ENCODE measurements around the gene VWA3A.
"Not testable (repeated sequence)": the region's sequence is repeated elsewhere in the genome, so short reads cannot be mapped to it uniquely, and the experiment has no call there.

VWA3A gene, protein sequence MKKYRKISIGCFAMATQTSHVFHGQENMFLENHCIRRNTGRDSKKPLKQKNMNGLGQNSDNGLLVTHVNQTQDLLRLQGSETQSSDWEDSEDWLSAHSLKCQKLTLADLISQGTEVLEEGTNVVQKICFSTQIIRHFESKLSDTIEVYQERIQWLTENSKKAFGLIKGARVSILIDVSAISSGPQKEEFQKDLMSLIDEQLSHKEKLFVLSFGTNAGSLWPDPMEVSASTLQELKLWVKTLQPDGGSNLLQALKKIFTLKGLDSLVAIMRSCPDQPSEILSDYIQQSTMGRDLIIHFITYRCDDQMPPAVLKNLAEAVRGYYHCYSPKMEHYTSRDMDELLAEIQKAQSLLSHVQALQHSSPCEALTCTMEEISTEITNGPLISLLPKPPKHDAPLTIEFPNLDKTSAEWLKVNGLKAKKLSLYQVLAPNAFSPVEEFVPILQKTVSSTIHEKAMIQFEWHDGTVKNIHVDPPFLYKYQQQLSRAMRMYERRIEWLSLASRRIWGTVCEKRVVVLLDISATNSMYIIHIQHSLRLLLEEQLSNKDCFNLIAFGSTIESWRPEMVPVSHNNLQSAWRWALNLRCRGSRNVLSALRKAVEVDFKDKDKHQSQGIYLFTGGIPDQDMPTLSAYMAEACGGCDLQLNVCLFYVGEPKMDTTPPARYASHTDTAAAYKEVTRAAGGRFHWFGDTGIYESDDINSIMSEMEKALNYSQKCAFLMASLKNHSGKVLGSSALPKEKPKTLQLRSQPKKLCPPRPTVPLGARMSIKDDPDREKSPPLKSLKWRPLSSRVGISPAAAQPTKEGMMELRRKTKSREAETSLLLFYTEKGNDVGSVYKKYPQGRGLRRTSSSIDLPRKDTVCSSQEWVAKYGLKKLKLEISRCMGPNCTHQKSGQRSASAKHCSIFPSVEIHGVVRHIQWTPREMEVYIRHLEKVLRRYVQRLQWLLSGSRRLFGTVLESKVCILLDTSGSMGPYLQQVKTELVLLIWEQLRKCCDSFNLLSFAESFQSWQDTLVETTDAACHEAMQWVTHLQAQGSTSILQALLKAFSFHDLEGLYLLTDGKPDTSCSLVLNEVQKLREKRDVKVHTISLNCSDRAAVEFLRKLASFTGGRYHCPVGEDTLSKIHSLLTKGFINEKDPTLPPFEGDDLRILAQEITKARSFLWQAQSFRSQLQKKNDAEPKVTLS

DNA sequence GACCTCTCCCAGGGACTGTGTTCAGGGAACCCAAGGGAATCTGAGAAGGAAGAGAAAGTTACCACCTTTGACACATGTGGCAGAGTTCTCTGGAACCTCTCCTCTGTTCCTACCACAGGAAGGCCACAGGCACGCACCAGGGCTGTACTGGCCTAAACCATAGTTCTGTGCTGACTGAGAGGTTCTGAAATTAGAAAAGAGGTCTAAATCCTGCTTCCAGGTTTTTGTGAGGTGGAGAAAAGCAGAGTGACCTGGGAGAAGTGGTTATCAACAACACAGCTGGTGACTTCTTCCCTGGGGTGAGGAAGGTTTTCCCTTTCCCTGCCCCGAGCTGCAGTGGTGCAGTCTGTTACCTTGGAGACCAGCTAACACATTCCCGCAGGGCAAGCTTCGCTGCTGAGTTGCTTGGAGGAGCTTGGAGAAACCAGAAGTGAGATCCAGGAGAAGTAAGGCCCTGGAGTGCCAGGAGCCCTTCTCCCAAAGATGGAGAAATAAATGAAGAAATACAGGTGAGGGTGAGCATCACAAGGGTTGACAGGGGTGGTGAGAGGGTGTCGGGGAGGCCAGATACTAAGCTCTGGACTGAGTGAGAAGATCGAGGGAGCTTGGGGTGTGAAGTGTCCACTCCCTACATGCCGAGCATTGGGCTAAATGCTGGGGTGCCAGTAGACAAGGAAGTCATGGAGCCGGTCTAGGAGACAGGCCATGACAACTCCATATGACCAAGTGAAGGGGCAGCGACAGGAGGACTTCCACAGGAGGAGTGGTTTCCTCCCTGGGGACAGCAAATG lies at the start of gene VWA3A:
TSS of gene VWA3A (plus strand) at position 399 of the 791 bp plus-strand sequence. CDS start at position 496, 97 bp downstream.
- DNase-seq (ENCODE audit: low spot score in 2 of 2): no peak
- Histone ChIP-seq H3K4me3 (no peak within 1 kb of the TSS), H3K9me3 (no peaks in the 10 kb centered on the region), H3K27me3 (ENCODE audit: low read depth) (no peaks in the 10 kb centered on the region), H3K4me1 (no peaks in the 10 kb centered on the region), H3K36me3 (replicated peaks) (no peaks in the 10 kb centered on the region)
- in situ Hi-C loops (cut with MboI; ENCODE audit: low sequenced_read_pairs): loop anchor here (5.0 kb wide), 1 partner anchor 95 kb away; no protein-coding TSS in a partner anchor

- in situ Hi-C loops (cut with MboI; ENCODE audit: low sequenced_read_pairs); H3K27me3 ChIP-seq (ENCODE audit: low read depth); H3K36me3 ChIP-seq (replicated peaks); H3K4me3 ChIP-seq; H3K4me1 ChIP-seq; DNase-seq (ENCODE audit: low spot score in 2 of 2); H3K9me3 ChIP-seq: not testable (repeated sequence)
Measured at GRCh38 chr16:22043882-22044281, 48.5 kb upstream of the VWA3A start.

- in situ Hi-C loops (cut with MboI; ENCODE audit: low sequenced_read_pairs); H3K9me3 ChIP-seq; H3K4me3 ChIP-seq: not testable (repeated sequence)
Measured at GRCh38 chr16:22045888-22046287, 46.5 kb upstream of the VWA3A start.

DNA sequence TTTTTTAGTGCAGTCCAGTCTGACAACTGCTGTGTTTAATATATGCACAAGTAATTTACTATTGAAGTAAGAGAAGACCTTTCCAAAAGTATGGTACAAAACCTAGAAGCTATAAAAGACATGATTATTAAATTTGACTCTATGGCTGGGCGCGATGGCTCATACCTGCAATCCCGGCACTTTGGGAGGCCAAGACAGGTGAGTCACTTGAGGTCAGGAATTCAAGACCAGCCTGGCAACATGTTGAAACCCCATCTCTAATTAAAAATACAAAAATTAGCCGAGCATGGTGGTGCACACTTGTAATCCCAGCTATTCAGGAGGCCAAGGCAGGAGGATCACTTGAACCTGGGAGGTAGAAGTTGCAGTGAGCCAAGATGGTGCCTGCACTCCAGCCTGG lies 41.4 kb upstream of the VWA3A start:
- Histone ChIP-seq H3K9me3 (no peaks in the 10 kb centered on the region), H3K36me3 (replicated peaks) (no peaks in the 10 kb centered on the region), H3K4me1 (no peaks in the 10 kb centered on the region), H3K27me3 (ENCODE audit: low read depth) (no peaks in the 10 kb centered on the region), H3K4me3 (no peak overlapping the region)
- DNase-seq (ENCODE audit: low spot score in 2 of 2): no peak
- in situ Hi-C loops (cut with MboI; ENCODE audit: low sequenced_read_pairs): no loop called here

More at GRCh38 chr16:22045888-22046287, 46.5 kb upstream of the VWA3A start:
- not testable (repeated sequence) for H3K36me3 ChIP-seq (replicated peaks); H3K4me1 ChIP-seq; H3K27me3 ChIP-seq (ENCODE audit: low read depth)
- DNase-seq (ENCODE audit: low spot score in 2 of 2): peak in 1 of 2 experiments; percentile 15

- in situ Hi-C loops (cut with MboI; ENCODE audit: low sequenced_read_pairs): no loop called here
- Histone ChIP-seq H3K27me3 (ENCODE audit: low read depth) (no peaks in the 10 kb centered on the region), H3K9me3 (no peaks in the 10 kb centered on the region), H3K36me3 (replicated peaks) (no peaks in the 10 kb centered on the region), H3K4me3 (no peak overlapping the region), H3K4me1 (no peaks in the 10 kb centered on the region)
- no peak for DNase-seq (ENCODE audit: low spot score in 2 of 2)
Measured at GRCh38 chr16:22052980-22053379, 39.4 kb upstream of the VWA3A start.

DNA sequence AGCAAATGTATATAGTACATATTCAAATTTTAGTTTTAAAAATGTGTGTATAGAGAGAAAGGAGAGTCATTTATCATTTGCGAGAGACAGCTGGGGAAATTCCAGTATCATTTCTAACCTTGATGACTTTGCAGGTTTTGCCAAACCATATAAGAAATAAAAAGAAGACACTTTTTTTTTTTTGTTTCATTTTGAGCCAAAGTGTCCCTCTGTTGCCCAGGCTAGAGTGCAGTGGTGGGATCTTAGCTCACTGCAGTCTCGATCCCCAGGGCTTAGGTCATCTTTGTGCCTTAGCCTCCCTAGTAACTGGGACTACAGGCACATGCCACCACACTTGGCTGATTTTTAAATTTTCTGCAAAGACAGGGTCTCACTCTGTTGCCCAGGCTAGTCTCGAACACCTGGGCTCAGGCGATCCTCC lies 38.4 kb upstream of the VWA3A start:
- Histone ChIP-seq H3K9me3 (no peaks in the 10 kb centered on the region), H3K4me1 (no peaks in the 10 kb centered on the region), H3K27me3 (ENCODE audit: low read depth) (no peaks in the 10 kb centered on the region), H3K4me3 (no peak overlapping the region), H3K36me3 (replicated peaks) (no peaks in the 10 kb centered on the region)
- in situ Hi-C loops (cut with MboI; ENCODE audit: low sequenced_read_pairs): no loop called here
- DNase-seq (ENCODE audit: low spot score in 2 of 2): no peak

GRCh38 chr16:22054847-22055590 lies 37.3 kb upstream of the VWA3A start:
- no peaks in the 10 kb centered on the region for H3K36me3 ChIP-seq (replicated peaks)
- in situ Hi-C loops (cut with MboI; ENCODE audit: low sequenced_read_pairs): no loop called here
- no peaks in the 10 kb centered on the region for H3K4me1 ChIP-seq
- no peak for DNase-seq (ENCODE audit: low spot score in 2 of 2)
- no peaks in the 10 kb centered on the region for H3K27me3 ChIP-seq (ENCODE audit: low read depth)
- no peak overlapping the region for H3K4me3 ChIP-seq
- no peaks in the 10 kb centered on the region for H3K9me3 ChIP-seq

DNA sequence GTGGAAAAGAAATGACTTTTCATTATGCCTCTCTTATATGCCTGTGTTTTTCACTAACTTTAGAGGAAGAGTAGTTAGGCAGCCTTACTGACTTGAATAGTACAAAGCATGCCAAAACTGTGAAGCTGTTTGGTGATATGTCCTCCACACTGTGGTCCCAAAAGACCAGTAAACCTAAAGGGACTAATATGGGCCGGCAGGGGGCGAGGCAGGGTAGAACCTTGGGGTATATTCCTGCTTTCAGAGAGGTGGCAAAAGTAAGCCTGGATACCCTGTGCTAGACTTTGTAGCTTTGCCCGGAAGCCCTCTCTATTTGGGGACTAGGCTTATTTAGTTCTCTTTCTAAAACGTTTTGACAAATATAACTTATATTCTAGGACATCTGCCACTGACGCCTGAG lies 36.5 kb upstream of the VWA3A start:
- Histone ChIP-seq H3K9me3 (no peaks in the 10 kb centered on the region), H3K4me1 (no peaks in the 10 kb centered on the region), H3K4me3 (no peak overlapping the region), H3K36me3 (replicated peaks) (no peaks in the 10 kb centered on the region), H3K27me3 (ENCODE audit: low read depth) (no peaks in the 10 kb centered on the region)
- in situ Hi-C loops (cut with MboI; ENCODE audit: low sequenced_read_pairs): no loop called here
- DNase-seq (ENCODE audit: low spot score in 2 of 2): peak in 1 of 2 experiments; percentile 22

- peak; percentile 20 to 80 for DNase-seq (ENCODE audit: low spot score in 2 of 2)
- H3K36me3 ChIP-seq (replicated peaks): no peaks in the 10 kb centered on the region; the same call in 1 of the 2 replicates
- in situ Hi-C loops (cut with MboI; ENCODE audit: low sequenced_read_pairs): loop anchor here (10.0 kb wide), 1 partner anchor 59 kb away; the partner anchor contains the start of genes MOSMO and PDZD9
- H3K4me3 ChIP-seq: no peak overlapping the region
- H3K4me1 ChIP-seq: peaks cover 16% of the 10 kb centered on the region
- H3K9me3 ChIP-seq: no peaks in the 10 kb centered on the region
- H3K27me3 ChIP-seq (ENCODE audit: low read depth): no peaks in the 10 kb centered on the region
Measured at GRCh38 chr16:22063888-22064467, 28.4 kb upstream of the VWA3A start.

- Histone ChIP-seq H3K36me3 (replicated peaks) (no peaks in the 10 kb centered on the region; the same call in 1 of the 2 replicates), H3K27me3 (ENCODE audit: low read depth) (no peaks in the 10 kb centered on the region), H3K4me3 (no peak overlapping the region), H3K9me3 (no peaks in the 10 kb centered on the region), H3K4me1 (peaks cover 16% of the 10 kb centered on the region)
- DNase-seq (ENCODE audit: low spot score in 2 of 2): no peak
- in situ Hi-C loops (cut with MboI; ENCODE audit: low sequenced_read_pairs): loop anchor here (10.0 kb wide), 1 partner anchor 60 kb away; the partner anchor contains the start of genes MOSMO and PDZD9
Measured at GRCh38 chr16:22065252-22065651, 27.1 kb upstream of the VWA3A start.

DNA sequence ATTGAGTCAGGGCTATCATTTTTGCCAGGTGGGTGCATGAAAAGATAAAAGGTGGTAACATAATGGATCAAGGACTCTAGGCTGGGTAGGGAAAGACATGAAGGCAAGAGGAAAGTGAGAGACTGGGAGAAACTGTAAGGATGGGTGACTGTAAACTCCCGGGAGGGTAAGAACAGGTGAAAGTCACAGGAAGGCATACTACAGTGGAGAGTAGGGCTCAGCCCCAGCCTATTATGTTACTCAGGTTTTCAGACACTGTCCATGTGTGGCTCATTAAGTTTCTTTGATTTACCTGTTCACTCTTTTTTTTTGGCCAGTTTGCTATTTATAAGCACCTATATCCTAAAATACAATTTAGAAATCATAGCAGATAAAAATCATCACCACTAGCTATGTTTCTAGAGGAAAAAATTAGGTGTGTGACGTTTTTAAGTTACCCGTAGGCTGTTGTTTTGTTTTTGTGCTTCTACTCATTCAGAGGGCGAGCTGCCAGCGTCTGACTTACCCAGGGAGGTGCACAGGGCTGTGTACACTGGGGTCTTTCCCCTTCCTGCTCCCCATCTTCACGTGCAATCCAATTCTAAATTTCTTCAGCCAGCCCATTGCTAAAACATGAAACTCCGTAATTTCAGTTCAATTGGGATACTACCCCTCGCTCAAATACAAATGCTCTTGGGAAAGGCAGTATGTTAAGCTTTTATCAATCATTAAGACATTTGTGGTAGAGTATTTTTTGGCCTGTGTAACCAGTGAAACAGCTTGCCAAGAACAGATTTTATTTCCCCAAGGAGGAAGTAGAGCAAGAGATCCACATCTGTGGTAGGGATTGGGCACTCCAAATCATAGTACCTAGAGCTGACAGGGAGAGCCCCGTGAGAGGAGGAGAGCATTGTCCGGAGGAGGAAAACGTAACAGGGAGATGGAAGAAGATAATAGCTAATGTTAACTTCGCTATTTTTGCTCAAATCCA lies 21.7 kb upstream of the VWA3A start:
- H3K4me1 ChIP-seq: no peaks in the 10 kb centered on the region
- no peaks in the 10 kb centered on the region for H3K27me3 ChIP-seq (ENCODE audit: low read depth)
- H3K36me3 ChIP-seq (replicated peaks): no peaks in the 10 kb centered on the region; the same call in 1 of the 2 replicates
- in situ Hi-C loops (cut with MboI; ENCODE audit: low sequenced_read_pairs): no loop called here
- DNase-seq (ENCODE audit: low spot score in 2 of 2): no peak
- no peaks in the 10 kb centered on the region for H3K9me3 ChIP-seq
- no peak overlapping the region for H3K4me3 ChIP-seq
